Activated naive CD4-positive, alpha-beta T cell treated with anti-CD3 and anti-CD28 coated beads, Interleukin-2, amount 50 U/mL, for 16 hours (primary cell): ENCODE measurements around the gene STK17B.
"Not testable (repeated sequence)": the region's sequence is repeated elsewhere in the genome, so short reads cannot be mapped to it uniquely, and the experiment has no call there.

Source experiments
- DNase-seq: peaks from one replicate; pipeline ENCODE4 v3.0.0-alpha.2; 2020

The STK17B gene

DNA sequence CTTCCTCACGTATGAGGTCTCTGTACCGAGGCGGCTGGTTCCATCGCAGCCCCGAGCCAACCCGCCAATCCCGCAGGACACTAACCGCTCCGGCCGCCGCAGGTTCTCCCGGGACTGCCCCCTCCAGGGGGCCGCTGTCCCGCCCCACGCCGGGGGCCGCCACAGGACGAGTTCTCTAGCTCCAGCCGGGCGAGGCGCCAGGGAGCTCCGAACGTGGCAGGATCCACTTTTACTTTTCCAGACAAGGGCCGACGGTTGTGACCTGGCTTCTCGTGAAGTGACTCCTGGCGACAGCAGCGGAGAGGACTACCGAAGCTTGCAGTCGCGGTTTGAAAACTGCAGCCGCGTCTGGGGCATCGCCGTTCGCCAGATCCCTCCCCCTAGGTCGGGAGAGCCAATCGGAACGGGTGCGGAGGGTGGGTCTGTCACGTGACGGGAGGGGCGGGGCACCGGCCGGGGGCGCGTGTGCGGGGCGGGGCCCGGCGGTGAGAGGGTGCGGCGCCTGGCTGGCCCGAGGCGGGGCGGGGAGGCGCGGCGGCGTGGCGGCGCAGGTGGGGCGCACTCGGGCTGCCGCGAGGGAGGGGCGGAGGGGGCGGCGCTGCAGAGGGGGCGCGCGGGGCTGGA is at the start of gene STK17B:
STK17B (minus strand) TSS at position 331 of the 624 bp plus-strand sequence. CDS start 8,195 bp downstream, outside the sequence.
- peak; percentile 96 for DNase-seq

DNA sequence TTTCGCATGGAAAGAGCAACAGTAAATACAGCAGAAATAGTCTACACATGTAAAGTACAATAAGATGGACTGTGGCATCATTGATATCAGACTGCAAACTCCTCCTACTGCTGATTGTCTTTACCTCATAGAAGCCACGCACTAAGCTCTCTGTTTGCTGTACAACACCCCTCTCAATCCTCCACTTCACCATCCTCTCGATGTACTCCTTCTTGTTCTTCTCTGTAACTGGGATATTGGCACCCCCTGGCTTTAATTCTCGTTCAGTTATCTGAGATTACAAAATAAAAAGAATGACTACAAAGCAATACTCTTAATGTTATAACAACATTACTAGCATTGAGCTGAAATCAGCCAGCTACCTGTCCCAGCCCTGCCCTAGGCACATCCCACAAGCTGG is 49.3 kb upstream of the STK17B start:
- no peak for DNase-seq

DNA sequence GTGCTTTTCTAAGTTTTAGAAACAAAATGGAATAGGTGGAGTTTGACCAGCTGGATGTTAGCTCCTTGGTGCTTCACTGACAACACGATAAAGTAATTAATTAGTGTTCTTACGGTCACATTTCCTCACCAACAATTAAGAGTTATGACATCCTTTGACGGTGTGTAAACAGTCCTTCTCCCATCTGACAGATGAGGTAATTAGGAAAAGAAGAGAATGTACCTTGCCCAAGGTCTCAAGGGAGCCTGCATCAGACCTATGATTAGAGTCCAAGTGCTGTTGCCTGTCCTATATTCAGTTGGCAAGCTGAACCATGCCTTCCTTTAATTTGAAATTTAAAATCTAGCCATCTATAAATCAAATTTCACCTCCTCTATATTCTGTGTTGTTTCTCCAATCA is 48.3 kb upstream of the STK17B start:
- no peak for DNase-seq

DNA sequence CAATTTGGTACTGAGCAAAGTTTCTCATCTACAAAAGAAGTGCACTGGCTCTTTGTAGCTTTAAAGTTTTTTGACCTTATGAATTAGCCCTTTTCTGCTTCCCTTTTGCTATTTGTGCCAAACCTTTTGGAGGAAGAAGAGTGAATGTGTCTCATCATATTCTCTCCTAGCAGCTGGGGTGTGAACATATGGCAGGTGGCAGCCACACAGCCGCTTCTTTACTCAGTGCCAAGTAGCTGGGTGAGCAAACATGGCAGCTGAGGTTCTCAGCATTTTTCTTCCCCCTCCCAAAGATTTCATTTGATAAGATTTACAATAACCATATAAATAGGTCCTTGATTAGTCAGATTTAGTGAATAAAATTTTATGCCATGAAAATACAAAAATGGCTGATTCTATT is 46.7 kb upstream of the STK17B start:
- DNase-seq, result no peak

DNA sequence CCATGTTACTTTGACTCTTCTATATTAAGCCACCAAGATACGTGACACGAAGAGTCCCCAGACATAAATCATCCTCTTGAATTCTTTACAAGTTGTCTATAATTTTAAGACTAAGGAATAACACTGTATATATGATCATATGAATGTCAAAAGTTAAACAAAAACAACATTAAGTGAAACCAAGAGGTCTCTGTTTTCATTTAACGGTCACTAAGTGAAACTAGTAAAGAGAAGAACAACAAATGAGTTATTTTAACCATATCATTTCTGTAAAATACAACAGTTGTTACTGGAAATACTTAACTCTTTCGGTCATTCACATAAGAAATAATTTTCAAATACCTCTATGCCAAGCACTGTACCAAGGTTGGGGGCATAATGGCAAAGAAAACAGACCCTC is 45.7 kb upstream of the STK17B start:
- no peak for DNase-seq

DNA sequence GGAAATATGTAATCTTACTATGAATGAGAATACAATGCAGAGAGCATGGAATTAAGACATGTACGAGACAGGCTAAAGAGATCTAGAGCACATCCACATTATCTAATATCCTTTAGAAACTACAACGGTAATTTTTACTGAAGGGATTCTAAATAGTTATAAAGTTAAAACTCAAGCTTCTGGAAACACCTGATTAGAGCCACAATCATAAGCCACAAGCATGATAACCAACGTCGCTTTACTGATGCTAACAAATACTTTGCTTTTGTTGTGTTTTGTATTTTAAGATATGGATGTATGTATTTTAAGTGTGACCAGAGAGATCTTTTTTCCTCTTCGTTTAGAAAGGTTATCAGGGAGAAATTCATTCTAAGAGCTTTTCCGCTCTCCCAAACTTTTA is 44.0 kb upstream of the STK17B start:
- no peak for DNase-seq

DNA sequence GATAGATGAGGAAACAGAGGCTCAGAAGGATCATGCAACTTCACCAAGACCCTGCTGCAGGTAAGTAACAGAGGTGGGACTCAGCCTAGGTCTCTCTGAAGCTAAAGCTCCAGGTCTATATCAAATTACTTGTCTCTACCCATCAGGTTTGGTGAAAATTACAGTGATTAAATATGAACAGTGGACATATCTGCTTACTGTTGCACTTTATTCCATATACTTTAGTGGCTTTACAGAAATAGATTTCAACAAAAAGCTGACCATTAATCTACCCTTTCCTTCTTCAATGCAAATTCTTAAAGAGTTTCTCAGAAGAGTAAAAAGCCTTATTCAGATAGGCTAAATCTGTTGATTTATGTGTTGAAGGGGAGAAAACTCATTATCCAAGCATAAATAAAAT is 42.8 kb upstream of the STK17B start:
- no peak for DNase-seq

DNA sequence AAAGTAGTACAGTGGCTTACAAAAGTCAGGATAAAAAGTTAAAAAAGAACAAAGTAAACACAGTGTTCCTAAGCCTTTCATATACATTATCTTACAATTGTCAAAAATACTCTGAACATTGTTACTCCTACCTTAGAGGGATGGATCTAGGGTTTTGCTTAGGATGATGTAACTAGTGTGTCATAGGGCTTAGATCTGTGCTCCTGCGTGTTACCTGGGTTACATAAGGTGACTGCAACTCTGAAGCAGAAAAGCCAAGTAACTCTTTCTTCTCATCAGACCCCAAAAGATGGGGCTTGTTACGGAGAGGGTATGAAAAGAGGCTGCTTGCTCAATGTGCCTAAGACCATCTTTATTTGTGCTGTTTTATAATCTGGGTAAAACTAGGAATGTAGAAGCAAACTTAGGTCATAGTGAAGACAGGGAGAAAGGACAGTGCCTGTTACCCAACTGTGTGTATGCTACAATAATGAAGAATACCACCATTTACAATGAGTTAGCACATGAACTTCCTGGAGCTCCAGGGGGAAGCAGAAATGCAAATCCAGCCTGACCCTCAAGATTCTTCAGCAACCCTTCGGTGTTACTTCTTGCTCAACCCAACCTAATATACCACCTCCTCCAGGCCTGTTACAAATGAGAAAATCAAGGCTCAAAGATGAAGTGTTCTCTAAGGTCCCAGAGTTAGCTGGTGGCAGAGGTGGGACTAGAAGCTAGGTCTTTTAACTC is 42.0 kb upstream of the STK17B start:
- no peak for DNase-seq

DNA sequence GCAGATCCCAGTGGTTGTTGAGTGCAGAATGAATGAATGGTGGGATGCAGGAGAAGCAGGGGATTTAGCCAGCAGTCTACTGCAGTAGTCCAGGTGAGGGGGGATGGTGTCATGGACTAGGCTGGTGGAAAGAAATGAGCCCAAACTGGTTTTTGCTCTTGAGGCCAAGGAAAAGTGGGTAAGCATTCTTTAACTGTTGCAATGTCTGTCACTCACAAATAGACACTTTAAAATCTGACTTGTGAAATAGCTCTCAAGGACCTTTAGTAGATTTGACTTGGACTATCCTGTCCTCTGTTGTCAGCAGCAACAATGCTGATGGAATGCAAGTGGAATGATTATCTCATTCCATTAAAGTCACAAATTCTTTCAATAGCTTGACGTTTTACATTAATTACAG is 37.5 kb upstream of the STK17B start:
- no peak for DNase-seq

DNA sequence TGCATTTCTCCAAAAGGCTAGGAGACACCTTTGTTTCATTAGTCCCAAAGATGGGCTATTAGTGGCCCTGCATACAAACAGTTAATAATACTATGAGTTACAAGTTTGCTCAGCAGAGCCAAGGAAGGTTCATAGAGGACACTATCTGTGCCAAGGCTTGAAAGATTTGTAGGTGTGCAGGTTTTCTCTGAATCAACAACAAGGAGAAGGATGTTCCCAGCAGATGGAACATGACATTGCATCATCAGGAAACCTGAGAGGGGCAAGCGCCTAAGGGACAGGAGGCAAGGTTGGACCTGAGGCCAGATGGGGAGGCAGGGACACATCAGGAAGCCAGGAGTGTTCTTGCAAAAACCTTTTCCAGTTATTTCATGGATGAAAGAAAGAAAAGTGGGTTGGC is 35.4 kb upstream of the STK17B start:
- no peak for DNase-seq

DNA sequence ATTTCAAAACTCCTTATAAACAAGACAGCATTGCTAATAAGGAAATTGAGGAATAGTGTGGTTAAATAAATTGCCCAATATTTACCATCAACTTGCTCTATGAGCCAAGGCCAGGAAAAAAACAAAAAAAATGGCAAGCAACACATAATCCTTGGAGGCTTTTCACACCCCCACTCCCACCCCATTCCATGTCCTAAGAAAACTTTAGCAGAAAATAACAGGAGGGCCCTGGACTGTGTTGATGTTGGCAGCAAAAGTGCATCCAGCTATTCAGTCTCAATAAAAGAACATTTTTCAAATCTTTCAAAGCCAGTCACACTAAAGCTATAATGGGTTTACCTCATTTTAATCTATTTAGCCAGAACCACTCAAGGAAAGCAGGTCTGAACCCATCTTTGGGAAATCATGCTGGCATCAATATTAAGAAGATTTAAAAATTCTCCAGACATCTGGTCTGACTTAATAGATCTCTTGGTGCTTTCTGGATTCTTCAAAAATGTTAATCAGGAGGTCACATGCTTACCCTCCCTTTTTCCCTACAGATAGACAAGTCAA is 34.6 kb upstream of the STK17B start:
- DNase-seq, result no peak

DNA sequence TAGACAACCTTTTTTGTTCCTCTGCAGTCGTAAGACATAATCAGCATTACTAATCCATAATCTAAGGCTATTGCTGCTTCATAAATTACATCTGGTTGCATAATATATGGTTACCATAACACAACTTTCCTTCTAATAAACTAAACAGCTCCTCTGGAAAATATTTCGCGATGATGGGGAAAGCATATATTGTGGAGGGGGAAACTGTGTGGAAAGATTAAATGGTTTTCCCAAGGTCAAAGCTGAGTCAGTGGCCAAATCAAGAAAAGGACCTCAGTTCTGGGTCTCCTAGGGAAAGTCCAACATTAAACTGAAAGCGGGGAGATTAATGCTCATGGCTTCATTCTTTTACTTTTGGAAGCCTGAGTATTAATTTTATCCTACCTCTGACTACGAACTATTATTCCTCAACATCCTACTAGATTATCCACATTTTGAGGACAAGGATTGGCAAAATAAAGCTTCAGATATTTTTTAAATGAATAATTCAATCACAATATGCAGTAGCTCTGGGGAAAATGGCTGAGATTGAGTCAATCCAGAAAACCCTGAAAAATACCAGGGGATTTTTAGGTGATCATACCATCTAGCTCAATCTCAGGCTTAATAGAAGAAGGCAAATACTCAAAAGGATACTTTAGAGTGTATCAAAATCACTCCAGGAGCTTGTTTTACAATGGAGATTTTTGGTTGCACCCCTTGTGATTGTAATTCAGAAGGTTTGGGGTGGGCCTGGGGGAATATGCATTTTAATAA is 33.8 kb upstream of the STK17B start:
- no peak for DNase-seq

DNA sequence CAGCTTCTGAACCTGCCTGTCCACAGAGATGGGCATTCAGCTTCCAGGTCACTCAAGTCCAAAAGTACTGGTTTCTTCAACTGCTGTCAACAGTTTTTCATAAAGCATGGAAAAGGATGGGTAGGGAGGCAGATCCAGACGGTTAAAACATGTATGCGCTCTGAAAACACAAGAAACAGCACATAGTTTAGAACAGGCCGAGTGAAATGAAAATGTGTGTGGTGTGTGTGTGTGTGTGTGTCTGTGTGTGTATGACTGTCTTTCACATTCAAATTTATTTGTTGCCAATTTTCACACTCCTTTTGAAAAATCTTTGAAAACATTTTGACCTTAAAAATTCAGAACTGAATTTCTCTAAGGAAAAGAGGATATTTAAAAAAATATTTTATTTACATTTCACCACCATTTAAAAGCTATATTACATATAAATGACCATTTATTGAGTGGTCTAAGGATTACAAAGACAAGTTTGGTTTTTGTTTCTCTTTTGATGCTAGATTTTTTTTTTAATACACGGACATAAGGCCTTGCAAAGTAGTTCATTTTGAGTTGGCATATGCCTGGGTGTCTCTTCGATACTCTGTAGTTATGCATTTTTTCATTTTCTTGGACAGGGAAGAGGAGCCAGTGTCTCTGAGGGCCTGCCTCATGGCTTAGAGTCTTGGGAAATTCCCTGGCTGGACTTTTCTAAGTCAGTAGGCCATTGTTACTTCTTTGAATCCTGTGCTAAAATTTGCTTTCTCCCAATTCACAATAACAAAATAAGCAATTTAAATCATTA is 30.0 kb upstream of the STK17B start:
- no peak for DNase-seq

DNA sequence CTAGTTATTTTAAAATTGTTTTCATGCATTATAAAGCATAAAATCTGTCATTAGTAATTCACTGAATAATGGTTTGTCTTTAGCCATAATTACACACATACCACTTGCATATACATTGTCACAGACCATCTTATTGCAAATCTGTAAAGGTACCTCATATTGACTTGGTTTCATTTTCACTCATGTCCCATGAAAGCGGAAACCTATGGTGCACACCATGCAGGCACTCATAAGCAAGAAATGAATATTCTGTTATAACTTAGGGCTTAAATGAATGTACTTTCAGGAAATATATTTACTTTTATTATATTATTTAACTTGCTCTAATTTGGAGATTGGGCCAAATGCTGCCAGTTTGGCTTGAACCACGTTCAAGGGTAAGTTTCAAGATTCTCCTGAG is 29.2 kb upstream of the STK17B start:
- DNase-seq, result peak; percentile 28

DNA sequence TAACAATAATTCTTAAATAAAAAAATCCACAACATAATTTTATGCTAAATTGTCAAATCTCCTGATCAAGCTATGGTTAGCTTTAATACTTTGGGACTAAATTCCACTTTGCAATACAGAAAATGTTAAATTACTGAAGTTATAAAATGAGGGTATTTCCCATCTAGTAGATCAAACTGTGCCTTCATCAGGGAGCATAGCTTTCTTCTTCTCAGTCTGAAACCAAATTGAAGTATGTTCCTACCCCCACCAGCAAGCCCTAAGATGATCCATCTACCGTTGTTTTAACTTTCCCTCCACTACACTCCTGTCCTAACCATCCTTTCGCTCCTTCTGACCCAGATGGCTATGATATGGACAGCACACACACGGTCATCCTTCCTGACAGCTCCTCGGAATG is 24.4 kb upstream of the STK17B start:
- no peak for DNase-seq

DNA sequence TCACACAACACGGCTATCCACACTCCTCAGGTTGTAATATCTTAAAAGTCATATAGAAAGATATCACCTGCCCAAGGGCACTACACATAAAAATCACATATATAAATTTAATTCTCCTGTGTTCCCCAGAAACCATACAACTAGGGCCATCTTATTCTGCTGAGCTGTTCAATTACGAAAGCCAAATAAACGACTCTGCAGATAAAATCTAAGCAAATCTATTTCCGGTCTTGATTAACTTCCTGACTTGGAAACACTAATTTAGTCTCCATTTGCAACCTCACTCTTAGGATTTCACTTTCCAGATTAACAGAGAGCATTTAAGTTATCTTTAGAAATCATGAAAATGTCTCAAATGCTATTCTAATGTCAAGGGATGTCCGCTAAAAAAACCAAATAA is 23.9 kb upstream of the STK17B start:
- DNase-seq, result no peak

DNA sequence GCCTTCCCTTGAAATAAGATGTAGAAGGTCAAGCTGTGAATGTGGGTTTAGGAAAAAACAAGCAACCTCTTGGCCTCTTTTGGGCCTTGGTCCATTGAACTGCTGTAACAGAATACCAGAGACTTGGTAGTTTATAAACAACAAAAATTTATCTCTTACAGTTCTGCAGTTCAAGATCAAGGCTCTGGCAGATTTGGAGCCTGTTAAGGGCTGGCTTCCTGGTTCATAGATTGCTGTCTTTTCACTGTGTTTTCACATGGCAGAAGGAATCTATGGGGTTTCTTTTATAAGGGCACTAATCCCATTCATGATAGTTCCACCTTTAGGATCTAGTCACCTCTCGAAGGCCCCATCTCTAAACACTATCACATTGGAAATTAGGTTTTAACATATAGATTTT is 20.2 kb upstream of the STK17B start:
- no peak for DNase-seq

DNA sequence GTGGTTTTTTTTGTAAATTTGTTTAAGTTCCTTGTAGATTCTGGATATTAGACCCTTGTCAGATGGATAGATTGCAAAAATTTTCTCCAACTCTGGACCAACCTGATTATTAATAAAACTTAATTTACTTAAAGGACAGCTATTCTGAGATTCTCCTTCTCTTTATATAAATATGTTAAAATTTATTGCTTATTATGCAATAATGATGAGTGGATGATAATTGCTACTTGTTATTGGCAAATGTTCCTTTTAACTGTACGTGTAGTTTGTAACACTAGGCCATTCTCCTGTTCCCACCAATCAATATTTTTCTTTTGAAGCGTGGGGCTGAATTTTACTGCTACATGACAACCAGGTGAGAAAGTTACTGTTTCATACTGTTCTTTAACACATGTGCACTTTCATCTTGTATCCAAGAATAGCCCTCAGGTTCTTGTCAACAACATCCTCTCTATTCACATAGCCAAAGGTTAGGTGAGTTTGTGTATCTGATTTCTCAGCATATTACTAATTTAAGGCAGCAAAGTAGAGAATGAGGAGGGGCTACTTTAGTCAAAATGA is 16.6 kb upstream of the STK17B start:
- DNase-seq, result no peak

DNA sequence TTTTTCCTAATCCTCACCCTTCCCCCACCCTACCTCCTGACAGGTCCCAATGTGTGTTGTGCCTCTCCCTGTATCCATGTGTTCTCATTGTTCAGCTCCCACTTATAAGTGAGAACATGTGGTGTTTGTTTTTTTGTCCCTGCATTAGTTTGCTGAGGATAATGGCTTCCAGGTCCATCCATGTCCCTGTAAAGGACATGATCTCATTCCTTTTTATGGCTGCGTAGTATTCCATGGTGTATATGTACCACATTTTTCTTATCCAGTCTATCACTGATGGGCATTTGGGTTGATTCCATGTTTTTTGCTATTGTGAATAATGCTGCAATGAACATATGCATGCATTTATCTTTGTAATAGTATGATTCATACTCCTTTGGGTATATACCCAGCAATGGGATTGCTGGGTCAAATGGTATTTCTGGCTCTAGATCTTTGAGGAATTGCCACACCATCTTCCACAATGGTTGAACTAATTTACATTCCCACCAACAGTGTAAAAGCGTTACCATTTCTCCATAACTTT is 15.9 kb upstream of the STK17B start:
- DNase-seq, result not testable (repeated sequence)

DNA sequence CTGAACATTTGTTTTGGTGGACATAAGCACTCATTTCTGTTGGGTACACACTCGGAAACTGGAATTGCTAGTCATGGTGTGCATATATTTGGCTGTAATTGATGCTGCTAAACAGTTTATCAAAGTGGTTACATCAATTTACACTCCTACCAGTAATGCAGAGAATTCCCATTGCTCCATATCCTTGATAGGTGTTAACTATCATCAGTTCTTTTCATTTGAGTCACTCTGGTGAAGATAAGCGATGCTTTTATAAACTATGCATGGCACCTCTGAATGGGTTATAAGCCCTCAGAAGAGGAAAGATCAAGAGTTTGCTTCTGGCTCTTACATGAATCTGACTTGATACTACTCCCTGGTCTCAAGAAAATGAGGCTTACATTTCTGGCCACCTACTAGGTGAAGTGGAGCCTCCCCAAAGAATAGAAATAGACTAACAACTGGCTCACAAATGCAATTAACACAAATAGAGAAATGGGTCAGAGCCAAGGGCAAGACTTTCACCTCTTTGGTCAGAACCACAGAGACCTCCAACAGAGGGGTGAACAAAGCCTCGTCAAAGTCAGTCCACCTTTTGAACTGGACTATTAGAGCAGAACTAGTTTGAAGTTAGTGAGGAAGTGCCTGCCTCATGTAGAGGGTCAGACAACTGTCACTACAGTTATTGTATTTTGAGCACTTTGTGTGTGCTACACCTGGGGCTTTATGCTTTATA is 15.0 kb upstream of the STK17B start:
- DNase-seq, result no peak

DNA sequence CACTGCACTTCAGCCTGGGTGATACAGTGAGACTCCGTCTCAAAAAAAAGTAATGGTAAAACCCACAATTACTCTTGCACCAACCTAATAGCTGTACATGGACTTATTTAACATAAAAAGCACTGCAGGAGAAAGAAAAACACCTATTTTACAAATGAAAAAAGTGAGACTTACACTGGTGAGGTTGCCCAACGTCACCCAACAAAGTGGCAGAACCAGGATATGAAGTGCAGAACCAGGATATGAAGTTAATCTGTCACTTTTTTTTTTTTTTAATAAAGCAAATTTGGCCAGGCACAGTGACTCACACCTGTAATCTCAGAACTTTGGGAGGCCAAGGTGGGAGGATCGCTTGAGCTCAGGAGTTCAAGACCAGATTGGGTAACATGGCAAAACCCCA is 13.5 kb upstream of the STK17B start:
- DNase-seq, result no peak
